HG03565 (cell line): ENCODE measurements around the gene ATP5F1C.

Experiments
- ATAC-seq: cut with Tn5 transposase; IDR thresholded peaks from one replicate; pipeline ENCODE4 v1.9.1; 2021; ENCODE audit warnings: mild to moderate bottlenecking, moderate library complexity; ENCODE audit not compliant: unreplicated experiment

Gene ATP5F1C

GRCh38 chr10:7836571-7836970 lies 48.6 kb downstream of the ATP5F1C start:
- no peak for ATAC-seq

GRCh38 chr10:7846591-7846990 lies 58.6 kb downstream of the ATP5F1C start:
- no peak for ATAC-seq

- ATAC-seq, result no peak
Measured at GRCh38 chr10:7853226-7853842, 65.4 kb downstream of the ATP5F1C start.

GRCh38 chr10:7853890-7854289 lies 65.9 kb downstream of the ATP5F1C start:
- ATAC-seq, result no peak

GRCh38 chr10:7855205-7855604 lies 67.2 kb downstream of the ATP5F1C start:
- ATAC-seq, result no peak

DNA sequence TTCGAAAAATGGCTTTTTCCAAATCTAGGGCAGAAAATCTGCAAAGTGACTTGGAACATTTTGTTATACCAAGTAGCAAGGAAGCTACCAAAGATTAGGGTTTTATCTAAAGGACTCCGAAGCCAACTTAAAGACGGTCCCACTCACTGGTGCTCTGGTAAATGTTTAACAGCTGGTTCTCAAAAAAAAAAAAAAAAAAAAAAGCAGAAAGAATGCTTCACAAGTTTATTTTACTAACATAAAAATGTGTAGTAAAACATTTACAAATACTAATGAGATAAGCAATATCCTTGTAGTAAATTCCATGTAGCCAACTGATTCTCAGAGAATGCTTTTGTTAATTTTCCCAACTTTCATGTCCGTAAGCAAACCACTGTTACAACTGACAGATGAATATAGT lies 68.7 kb downstream of the ATP5F1C start:
- no peak for ATAC-seq

DNA sequence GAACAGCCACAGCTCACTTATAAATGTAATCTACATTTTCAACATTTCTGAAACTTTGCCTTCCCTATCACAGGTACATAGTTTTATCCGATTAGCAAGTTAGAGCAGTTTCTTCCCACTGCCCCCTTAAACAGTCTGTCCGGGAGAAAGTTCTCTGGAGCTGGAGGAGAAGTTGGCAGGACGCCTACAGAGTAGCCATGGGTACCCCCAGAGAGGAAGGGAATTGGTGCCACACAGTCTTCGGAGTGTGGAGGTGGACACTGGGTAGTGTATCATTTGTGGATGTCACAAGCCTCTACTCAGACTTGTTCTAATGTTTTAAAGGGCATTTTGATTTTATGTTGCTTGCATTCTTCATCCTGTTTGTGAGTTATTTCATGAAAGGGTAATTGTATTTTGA lies 69.3 kb downstream of the ATP5F1C start:
- no peak for ATAC-seq
